Measurements from ENCODE around the gene CCDC183.

The CCDC183 gene

DNA sequence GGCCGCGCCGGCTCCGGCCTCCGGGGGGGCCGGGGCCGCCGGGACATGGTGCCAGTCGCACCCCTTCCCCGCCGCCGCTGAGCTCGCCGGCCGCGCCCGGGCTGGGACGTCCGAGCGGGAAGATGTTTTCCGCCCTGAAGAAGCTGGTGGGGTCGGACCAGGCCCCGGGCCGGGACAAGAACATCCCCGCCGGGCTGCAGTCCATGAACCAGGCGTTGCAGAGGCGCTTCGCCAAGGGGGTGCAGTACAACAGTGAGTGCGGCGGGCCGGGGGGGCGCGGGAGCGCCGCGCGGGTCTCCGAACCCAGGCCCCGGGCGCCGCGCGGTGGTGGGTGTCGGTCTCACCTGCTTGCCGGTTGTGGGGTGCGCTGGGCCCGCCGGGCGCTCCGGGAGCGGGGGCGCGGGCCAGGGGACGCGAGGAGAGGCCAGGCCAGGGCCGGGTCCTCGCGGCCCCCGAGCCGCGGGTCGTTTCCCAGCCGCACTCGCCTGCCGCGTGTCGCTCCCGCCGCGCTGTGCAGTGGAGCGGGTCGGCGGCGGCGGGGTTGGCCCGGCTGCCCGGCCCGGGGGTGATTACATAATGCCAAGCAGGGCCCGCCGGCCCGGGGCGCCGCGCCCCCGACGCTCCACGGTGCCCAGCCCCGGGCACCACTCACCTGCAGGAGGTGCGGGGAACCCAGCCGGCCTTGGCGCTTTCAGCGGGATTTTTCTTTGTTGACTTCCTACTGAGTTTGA, 12.1 kb downstream of the CCDC183 start:
- in situ Hi-C loops (cut with HindIII; ENCODE audit: low pct_ligation_motif_present, low pct_unique_long_range_greater_than_20kb, low sequenced_read_pairs), result no loop called here
- peak; percentile 24 for DNase-seq

GRCh38 chr9:136808806-136809158, 12.6 kb downstream of the CCDC183 start:
- peak; percentile 25 for DNase-seq
- in situ Hi-C loops (cut with HindIII; ENCODE audit: low pct_ligation_motif_present, low pct_unique_long_range_greater_than_20kb, low sequenced_read_pairs), result no loop called here

DNA sequence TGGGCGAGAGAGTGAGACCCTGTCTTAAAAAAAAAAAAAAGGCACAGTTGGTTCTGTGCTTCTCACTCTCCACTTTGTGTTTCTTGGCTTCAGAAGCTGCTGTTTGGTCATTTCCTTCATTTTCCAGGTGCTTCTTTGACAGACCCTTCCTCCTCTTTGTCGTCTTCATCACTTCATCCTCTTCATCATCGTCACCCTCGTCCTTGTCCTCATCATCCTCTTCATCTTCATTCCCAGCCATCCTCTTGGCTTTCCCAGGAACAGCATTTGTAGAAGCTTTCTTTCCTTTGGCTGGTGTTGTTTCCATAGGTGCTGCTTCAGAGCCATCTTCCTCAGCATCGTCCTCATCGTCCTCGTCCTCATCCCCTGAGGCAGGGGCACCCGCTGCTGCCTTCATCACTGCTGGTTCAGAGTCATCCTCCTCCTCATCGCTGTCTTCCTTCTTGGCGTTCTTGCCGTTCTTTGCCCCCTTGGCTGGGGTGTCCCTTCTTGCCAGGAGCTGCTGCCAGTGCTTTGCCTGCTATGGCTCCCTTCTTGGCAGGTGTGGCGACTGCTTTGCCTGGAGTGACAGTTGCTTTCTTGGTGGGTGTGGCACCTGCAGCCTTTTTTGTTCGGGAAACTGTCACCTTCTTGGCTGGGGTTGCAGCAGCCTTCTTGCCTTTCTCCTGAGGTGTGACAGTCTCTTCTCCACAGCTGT, 18.7 kb downstream of the CCDC183 start:
- DNase-seq, result no peak
- in situ Hi-C loops (cut with HindIII; ENCODE audit: low pct_ligation_motif_present, low pct_unique_long_range_greater_than_20kb, low sequenced_read_pairs), result no loop called here

GRCh38 chr9:136815422-136815782, 19.3 kb downstream of the CCDC183 start:
- in situ Hi-C loops (cut with HindIII; ENCODE audit: low pct_ligation_motif_present, low pct_unique_long_range_greater_than_20kb, low sequenced_read_pairs), result no loop called here
- no peak for DNase-seq

DNA sequence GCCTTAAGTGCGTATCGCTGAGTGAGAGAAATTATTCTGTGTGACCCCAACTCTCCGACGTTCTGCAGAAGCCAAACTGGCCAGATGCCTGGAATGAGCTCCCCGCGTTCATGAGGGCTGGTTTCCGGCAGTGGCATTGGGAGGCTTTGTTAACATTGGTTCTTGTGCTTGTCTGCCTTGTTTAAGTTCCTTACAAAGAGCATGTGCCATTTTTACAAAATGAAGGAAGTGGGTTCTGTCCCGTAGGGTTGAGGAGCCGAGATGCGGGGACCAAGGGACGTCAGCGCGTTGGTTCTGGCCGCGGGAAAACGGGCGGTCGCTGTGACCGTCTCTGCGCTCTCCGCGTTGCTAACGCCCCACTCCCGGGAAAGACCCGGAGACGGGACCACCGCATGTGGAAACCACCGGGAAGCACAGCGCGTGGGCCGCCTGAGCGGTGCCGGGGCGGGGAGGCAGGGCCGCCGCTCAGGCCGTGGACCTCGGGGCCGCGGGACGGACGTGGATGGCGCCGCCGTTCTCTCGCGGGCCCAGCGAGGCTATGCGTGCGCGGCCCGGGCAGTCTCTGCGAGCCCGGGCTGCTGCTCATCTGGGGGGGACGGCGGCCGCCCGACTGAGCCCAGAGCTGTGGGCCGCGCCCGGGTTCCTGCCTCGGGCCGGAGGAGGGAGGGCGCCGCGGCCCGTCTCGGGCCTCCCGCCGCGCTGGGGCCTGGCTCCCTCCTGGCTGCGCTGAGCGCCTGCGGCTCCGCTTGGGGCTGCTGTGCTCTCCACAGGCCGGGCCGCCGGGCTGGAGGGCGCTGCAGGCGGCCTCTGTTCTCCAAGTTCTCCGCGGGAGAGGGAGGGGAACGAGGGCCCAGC, 25.1 kb downstream of the CCDC183 start:
- in situ Hi-C loops (cut with HindIII; ENCODE audit: low pct_ligation_motif_present, low pct_unique_long_range_greater_than_20kb, low sequenced_read_pairs), result no loop called here
- no peak for DNase-seq

DNA sequence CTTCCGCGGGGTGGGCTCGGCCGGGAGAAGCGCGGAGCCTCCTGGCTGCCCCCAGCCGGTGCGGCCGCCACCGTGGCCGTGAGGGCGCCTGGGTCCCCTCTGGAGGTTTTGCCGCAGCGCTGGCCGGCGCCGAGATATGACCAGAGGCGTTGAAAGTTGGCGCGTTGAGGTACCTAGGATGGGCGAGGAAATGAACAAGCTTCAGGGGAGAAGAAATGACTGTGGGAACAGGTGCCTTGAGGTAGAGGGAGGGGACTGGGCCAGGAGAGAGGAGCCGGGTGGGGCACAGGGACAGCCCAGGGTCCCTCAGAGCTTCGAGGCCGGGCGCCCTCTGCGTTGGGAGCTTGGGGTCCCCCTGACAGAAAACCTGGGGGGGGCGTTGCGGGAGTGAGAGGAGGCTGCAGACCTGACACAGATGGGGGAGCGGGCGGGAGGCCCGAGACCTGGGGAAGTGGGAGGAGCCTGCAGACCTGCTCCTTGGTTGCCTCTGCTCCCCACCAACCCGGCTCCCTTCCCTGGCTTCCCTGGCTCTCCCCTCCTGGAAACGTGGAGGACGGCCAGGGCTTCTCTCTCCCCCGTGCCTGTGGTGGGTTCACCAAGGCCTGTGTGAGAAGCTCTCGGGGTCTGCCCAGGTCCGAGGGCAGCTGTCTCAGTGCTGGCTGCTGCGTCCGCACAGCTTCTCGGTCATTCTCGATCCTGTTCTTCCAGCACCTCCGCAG, 25.8 kb downstream of the CCDC183 start:
- no peak for DNase-seq
- in situ Hi-C loops (cut with HindIII; ENCODE audit: low pct_ligation_motif_present, low pct_unique_long_range_greater_than_20kb, low sequenced_read_pairs), result no loop called here

GRCh38 chr9:136823136-136824046, 27.3 kb downstream of the CCDC183 start:
- DNase-seq, result no peak
- in situ Hi-C loops (cut with HindIII; ENCODE audit: low pct_ligation_motif_present, low pct_unique_long_range_greater_than_20kb, low sequenced_read_pairs), result no loop called here

DNA sequence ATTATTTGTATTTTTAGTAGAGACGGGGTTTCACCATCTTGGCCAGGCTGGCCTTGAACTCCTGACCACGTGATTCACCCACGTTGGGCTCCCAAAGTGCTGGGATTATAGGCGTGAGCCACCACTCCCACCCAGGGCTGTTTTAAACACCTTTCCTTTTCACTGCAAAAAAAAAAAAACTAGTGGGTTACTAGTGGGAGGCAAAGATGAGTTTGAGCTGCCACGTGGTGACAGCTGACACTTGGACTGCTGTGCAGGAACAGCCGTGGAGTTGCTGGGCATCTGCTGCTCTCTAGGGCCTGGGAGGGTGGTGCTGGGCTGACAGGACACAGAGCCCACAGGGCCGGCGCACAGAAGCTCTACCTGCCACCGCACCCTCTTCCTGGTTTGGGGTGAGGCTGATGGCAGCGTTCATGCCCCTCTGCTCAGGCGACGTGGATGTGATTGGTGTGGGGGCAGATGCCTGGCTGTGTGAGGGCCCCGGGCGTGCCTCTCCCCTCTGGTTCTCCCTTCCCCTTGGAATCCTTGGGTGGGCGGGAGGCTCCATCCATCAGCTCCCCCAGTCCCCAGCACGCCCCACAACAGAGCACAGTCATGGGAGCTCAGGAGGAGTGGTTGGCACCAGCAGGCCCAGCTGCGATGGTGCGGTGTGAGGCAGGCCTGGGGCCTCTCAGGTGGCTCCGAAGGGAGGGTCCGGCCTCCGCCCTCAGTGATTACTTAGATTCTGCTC, 28.5 kb downstream of the CCDC183 start:
- DNase-seq, result no peak
- in situ Hi-C loops (cut with HindIII; ENCODE audit: low pct_ligation_motif_present, low pct_unique_long_range_greater_than_20kb, low sequenced_read_pairs), result no loop called here

GRCh38 chr9:136825295-136826187, 29.4 kb downstream of the CCDC183 start:
- in situ Hi-C loops (cut with HindIII; ENCODE audit: low pct_ligation_motif_present, low pct_unique_long_range_greater_than_20kb, low sequenced_read_pairs), result no loop called here
- DNase-seq, result no peak

DNA sequence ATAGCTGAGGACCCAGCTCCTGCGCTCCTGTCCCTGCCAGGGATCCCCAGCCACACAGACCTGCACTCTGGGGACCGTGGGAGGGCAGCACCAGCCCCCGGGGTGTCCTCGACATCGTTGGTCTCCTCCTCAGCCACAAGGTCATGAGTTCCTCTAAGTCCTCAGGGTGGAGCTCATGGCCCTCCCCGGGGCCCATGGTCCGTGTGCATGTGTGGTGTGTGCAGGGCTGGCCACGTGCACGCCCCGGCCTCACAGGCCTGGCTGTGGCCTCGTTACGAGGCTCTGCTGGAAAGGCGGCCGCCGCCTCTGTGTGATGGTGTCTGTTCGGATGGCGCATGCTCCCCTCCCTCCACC, 30.0 kb downstream of the CCDC183 start:
- no peak for DNase-seq
- in situ Hi-C loops (cut with HindIII; ENCODE audit: low pct_ligation_motif_present, low pct_unique_long_range_greater_than_20kb, low sequenced_read_pairs), result no loop called here

DNA sequence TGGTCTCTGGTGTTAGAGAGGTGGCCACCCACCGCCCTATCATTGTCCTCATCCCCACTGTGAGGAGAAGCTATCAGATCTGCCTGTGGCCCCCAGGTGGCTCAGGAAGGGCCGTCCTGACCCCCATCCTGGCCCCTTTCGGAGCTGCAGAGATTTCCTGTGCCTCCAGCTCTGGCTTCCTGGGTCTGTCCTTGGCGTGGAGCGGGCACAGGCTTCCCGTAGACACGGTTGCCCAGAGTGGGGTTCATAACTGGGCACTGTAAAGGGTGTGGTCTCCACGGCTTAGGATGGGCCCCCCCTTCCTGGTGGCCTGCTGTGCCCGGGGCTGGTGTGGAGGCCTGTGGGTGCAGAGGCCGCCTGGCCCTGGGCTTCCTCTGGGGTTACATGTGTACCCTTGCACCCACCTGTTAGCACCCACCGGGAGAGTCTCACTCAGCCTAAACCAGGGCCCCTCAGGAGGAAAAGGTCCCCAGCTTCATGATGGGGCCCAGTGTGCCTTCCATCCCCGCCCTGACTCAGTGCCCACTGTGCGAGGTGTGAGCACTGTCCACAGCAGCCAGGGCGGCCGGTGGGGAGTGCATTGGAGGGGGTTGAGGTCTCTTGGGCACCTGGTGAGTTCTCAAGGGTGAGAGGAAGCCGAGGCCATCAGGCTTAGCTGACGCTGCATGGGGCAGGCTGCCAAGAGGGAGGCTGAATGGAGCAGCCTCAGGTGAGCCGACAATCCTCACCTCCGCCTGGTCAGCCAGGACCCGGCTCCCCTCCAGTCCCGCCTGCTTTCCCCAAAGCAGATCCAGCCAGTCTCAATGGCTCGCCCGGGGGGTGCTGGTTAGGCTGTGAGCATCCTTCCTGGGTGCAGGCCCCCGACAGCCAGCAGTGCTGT, 30.8 kb downstream of the CCDC183 start:
- DNase-seq, result no peak
- in situ Hi-C loops (cut with HindIII; ENCODE audit: low pct_ligation_motif_present, low pct_unique_long_range_greater_than_20kb, low sequenced_read_pairs), result no loop called here

- in situ Hi-C loops (cut with HindIII; ENCODE audit: low pct_ligation_motif_present, low pct_unique_long_range_greater_than_20kb, low sequenced_read_pairs), result no loop called here
- DNase-seq, result no peak
Measured at GRCh38 chr9:136827794-136828473, 31.8 kb downstream of the CCDC183 start.

DNA sequence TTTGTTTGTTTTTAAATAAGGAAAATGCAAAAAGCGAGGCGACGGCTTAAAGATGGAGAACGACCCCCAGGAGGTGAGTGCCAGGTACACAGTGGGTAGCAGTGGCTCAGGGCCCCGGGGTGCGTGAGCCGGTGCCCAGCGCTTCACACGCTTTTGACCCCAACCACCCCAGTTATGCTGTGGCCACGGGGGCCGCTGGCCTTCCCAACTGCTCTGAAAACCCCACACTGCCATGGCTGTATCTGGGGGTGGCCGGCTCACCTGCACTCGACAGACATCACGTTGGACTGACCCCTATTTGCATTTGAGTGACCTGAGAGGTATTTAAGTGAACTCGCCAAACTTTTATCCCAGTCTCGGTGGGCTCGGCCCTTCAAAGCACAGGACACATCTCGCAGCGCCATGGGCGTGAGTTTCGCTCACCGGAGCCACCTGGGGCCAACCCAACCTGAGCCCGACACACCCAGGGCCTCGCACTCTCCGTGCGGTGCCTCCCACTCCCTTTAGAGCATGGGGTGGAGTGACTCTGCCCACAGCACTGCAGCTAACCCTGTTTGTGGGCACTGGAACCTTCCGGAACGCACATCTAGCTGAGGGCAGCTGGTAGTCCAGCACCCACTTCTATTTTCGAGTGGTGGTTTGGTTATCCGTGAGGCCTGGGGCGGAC, 32.5 kb downstream of the CCDC183 start:
- DNase-seq, result no peak
- in situ Hi-C loops (cut with HindIII; ENCODE audit: low pct_ligation_motif_present, low pct_unique_long_range_greater_than_20kb, low sequenced_read_pairs), result no loop called here

DNA sequence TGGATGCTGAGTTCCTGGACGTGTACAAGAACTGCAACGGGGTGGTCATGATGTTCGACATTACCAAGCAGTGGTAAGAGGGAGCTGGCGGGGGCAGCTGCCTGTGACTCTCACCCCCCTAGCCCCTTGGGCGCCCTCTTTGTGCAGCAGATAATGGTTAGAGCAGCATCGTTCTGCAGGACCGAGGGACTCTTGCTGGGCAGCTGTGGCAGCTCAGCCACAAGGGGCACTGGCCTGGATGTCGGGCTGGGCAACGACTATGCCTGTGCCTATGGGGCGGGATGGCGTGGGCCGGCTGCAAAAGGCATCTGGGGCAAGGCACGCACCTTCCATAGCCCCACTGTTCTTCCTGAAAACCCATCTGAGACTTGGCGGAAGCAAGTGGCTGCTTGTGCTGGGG, 33.3 kb downstream of the CCDC183 start:
- no peak for DNase-seq
- in situ Hi-C loops (cut with HindIII; ENCODE audit: low pct_ligation_motif_present, low pct_unique_long_range_greater_than_20kb, low sequenced_read_pairs), result no loop called here

Measured in ACHN (cell line).